H9 (cell line): ENCODE results near the gene KCNJ16. TPM values are rescaled to one million over a fixed set of nuclear protein-coding genes. Genes with fewer than 3 reads are reported as not detected.

Experiments used
- DNase-seq: peaks from one replicate; pipeline ENCODE4 v3.0.0-alpha.2; 2017
- H2AFZ ChIP-seq: one replicate; pipeline ENCODE4 v1.6.1; 2013; ENCODE audit warnings: mild to moderate bottlenecking, low read length, control low read depth, moderate library complexity
- H2AK5ac ChIP-seq: 2 replicates; pipeline ENCODE4 v1.6.1; 2013; ENCODE audit warnings: low read length, control low read depth, mixed read lengths; ENCODE audit not compliant: insufficient read length
- H2BK120ac ChIP-seq: one replicate; pipeline ENCODE4 v1.6.1; 2013; ENCODE audit warnings: low read depth, mild to moderate bottlenecking, low read length, control low read depth, inconsistent platforms; ENCODE audit not compliant: poor library complexity, severe bottlenecking
- H2BK12ac ChIP-seq: 2 replicates; pipeline ENCODE4 v1.6.1; 2013; ENCODE audit warnings: low read length, control low read depth, mixed read lengths, low read depth; ENCODE audit not compliant: insufficient read length
- H2BK15ac ChIP-seq: 2 replicates; pipeline ENCODE4 v1.6.1; 2013; ENCODE audit warnings: low read depth, low read length, control low read depth
- H2BK20ac ChIP-seq: one replicate; pipeline ENCODE4 v1.6.1; 2013; ENCODE audit warnings: low read depth, mild to moderate bottlenecking, low read length, control low read depth, inconsistent platforms; ENCODE audit not compliant: poor library complexity, severe bottlenecking
- H2BK5ac ChIP-seq: 2 replicates; pipeline ENCODE4 v1.6.1; 2013; ENCODE audit warnings: low read length, control low read depth, mixed read lengths; ENCODE audit not compliant: insufficient read length
- H3K14ac ChIP-seq: 2 replicates; pipeline ENCODE4 v1.6.1; 2013; ENCODE audit warnings: low read length, control low read depth; ENCODE audit not compliant: insufficient read depth
- H3K18ac ChIP-seq: 2 replicates; pipeline ENCODE4 v1.6.1; 2013; ENCODE audit warnings: low read depth, mild to moderate bottlenecking, mixed read lengths, low read length, control low read depth; ENCODE audit not compliant: insufficient read length
- H3K23ac ChIP-seq: 2 replicates; pipeline ENCODE4 v1.6.1; 2013; ENCODE audit warnings: low read length, control low read depth, mixed read lengths, low read depth; ENCODE audit not compliant: insufficient read length
- H3K23me2 ChIP-seq: 2 replicates; pipeline ENCODE4 v1.6.1; 2013; ENCODE audit warnings: low read depth, mild to moderate bottlenecking, mixed read lengths, low read length, control low read depth; ENCODE audit not compliant: insufficient read length, poor library complexity, severe bottlenecking
- H3K27ac ChIP-seq: 2 replicates; pipeline ENCODE4 v1.5.1; 2013; ENCODE audit warnings: low read length, control low read depth, mixed read lengths, low read depth; ENCODE audit not compliant: insufficient read length
- H3K27me3 ChIP-seq: 2 replicates; pipeline ENCODE4 v1.6.1; 2013; ENCODE audit warnings: low read length, control low read depth, inconsistent platforms; ENCODE audit not compliant: insufficient read depth
- H3K4ac ChIP-seq: 2 replicates; pipeline ENCODE4 v1.6.1; 2013; ENCODE audit warnings: low read depth, mild to moderate bottlenecking, control low read depth, inconsistent platforms, low read length, moderate library complexity
- H3K4me1 ChIP-seq: 2 replicates; pipeline ENCODE4 v1.6.1; 2013; ENCODE audit warnings: low read length, control low read depth, inconsistent platforms; ENCODE audit not compliant: insufficient read depth
- H3K4me2 ChIP-seq: 2 replicates; pipeline ENCODE4 v1.6.1; 2013; ENCODE audit warnings: low read length, control low read depth, mixed read lengths; ENCODE audit not compliant: insufficient read length, insufficient read depth
- H3K56ac ChIP-seq: 2 replicates; pipeline ENCODE4 v1.6.1; 2013; ENCODE audit warnings: low read depth, mild to moderate bottlenecking, mixed read lengths, low read length, control low read depth; ENCODE audit not compliant: insufficient read length
- H3K79me1 ChIP-seq: 2 replicates; pipeline ENCODE4 v1.6.1; 2013; ENCODE audit warnings: low read depth, mild to moderate bottlenecking, moderate library complexity, low read length, control low read depth, inconsistent platforms; ENCODE audit not compliant: insufficient read depth, poor library complexity, severe bottlenecking
- H3K79me2 ChIP-seq: 2 replicates; pipeline ENCODE4 v1.6.1; 2013; ENCODE audit warnings: low read length, control low read depth, inconsistent platforms; ENCODE audit not compliant: insufficient read depth
- H3K9ac ChIP-seq: 2 replicates; pipeline ENCODE4 v1.6.1; 2013; ENCODE audit warnings: low read length, control low read depth, mixed read lengths; ENCODE audit not compliant: insufficient read length; ENCODE audit errors: extremely low read depth
- H3K9me3 ChIP-seq: one replicate; pipeline ENCODE4 v1.6.1; 2013; ENCODE audit warnings: low read depth, low read length, inconsistent platforms; ENCODE audit not compliant: control insufficient read depth
- H3T11ph ChIP-seq: one replicate; pipeline ENCODE4 v1.6.1; 2013; ENCODE audit warnings: mild to moderate bottlenecking, low read length, control low read depth, inconsistent platforms
- H4K20me1 ChIP-seq: one replicate; pipeline ENCODE4 v1.6.1; 2013; ENCODE audit not compliant: control insufficient read depth, insufficient read length, insufficient read depth
- H4K5ac ChIP-seq: 2 replicates; pipeline ENCODE4 v1.6.1; 2013; ENCODE audit warnings: low read depth, mild to moderate bottlenecking, mixed read lengths, low read length, control low read depth; ENCODE audit not compliant: insufficient read length
- H4K8ac ChIP-seq: replicated peaks from 2 replicates; pipeline ENCODE4 v1.6.1; 2013; ENCODE audit warnings: low read length, control low read depth, mixed read lengths, low read depth; ENCODE audit not compliant: insufficient read length
- H4K91ac ChIP-seq: 2 replicates; pipeline ENCODE4 v1.6.1; 2013; ENCODE audit warnings: low read depth, mild to moderate bottlenecking, moderate library complexity, mixed read lengths, low read length, control low read depth; ENCODE audit not compliant: insufficient read length
- H3K27ac Mint-ChIP-seq, 3 experiments: 2 replicates in 2 of 3; 3 replicates in 1 of 3; pipeline ENCODE4 v1.8.0; 2020 to 2021; ENCODE audit warnings: mixed read lengths in 3 of 3, mild to moderate bottlenecking in 1 of 3, moderate library complexity in 1 of 3
- H3K27me3 Mint-ChIP-seq: 2 replicates; pipeline ENCODE4 v1.8.0; 2021; ENCODE audit warnings: low read depth, mild to moderate bottlenecking, moderate library complexity, mixed read lengths
- H3K36me3 Mint-ChIP-seq, 3 experiments: 2 replicates in 2 of 3; 3 replicates in 1 of 3; pipeline ENCODE4 v1.8.0; 2020 to 2021; ENCODE audit warnings: low read depth in 3 of 3, mixed read lengths in 3 of 3; ENCODE audit not compliant: insufficient read depth in 1 of 3
- H3K4me1 Mint-ChIP-seq, 2 experiments: 2 replicates each; pipeline ENCODE4 v1.8.0; 2020; ENCODE audit warnings: mixed read lengths in 2 of 2
- H3K4me3 Mint-ChIP-seq, 2 experiments: 2 replicates in 1 of 2; 3 replicates in 1 of 2; pipeline ENCODE4 v1.8.0; 2020 to 2021; ENCODE audit warnings: mild to moderate bottlenecking in 2 of 2, mixed read lengths in 2 of 2, moderate library complexity in 1 of 2
- H3K9me3 Mint-ChIP-seq, 2 experiments: 2 replicates in 1 of 2; 3 replicates in 1 of 2; pipeline ENCODE4 v1.8.0; 2020; ENCODE audit warnings: mild to moderate bottlenecking in 2 of 2, mixed read lengths in 2 of 2, moderate library complexity in 1 of 2
- CTCF ChIP-seq: fragments of 200-600 bp; sonication (generic); conservative IDR thresholded peaks from 3 replicates; pipeline ENCODE4 v1.8.0; 2021; ENCODE audit warnings: antibody characterized with exemption, mild to moderate bottlenecking
- WGBS: extraction: QIAGEN DNeasy Blood & Tissue Kit; methylation state at CpG from one replicate; pipeline ENCODE4 v1.1.7; 2013; ENCODE audit warnings: missing lambda C conversion rate, low lambda C conversion rate, mixed read lengths; ENCODE audit not compliant: insufficient read length; ENCODE audit errors: extremely low coverage; 5-methylcytosine and 5-hydroxymethylcytosine counted together
- total RNA-seq: library from RNA; stranded (reverse); gene quantifications from 2 replicates; pipeline ENCODE4 v1.2.1, GENCODE V29; 2021

KCNJ16 gene
- total RNA-seq, 1 experiment from 2014 or later = not detected

- H3K23ac ChIP-seq = no peak overlapping the region
- H3K36me3 Mint-ChIP-seq = no peaks in the 10 kb centered on the region
- H3K56ac ChIP-seq = no peak overlapping the region
- no peak overlapping the region for H4K8ac ChIP-seq
- no peaks in the 10 kb centered on the region; the same call in 1 of the 2 replicates for H3K4me1 ChIP-seq
- peaks cover 8 to 11% of the 10 kb centered on the region in 2 experiments for H3K4me1 Mint-ChIP-seq
- H3K4me2 ChIP-seq = no peak overlapping the region
- no peak overlapping the region for H2BK12ac ChIP-seq
- WGBS = no CpG with 5 or more reads among the region's 4 CpGs
- no peak overlapping the region for H4K5ac ChIP-seq
- H3K27me3 ChIP-seq = no peaks in the 10 kb centered on the region
- H4K91ac ChIP-seq = no peak overlapping the region
- no peak for DNase-seq
- no peaks in the 10 kb centered on the region for H3K79me1 ChIP-seq
- no peak overlapping the region for H2BK15ac ChIP-seq
- TF ChIP-seq CTCF = no peak
- no peaks in the 10 kb centered on the region for H3K9me3 ChIP-seq
- H3K14ac ChIP-seq = no peak overlapping the region
- no peak overlapping the region for H2AFZ ChIP-seq
- H3K9me3 Mint-ChIP-seq = no peaks in the 10 kb centered on the region
- no peak overlapping the region for H3K27ac Mint-ChIP-seq
- no peak overlapping the region for H3K9ac ChIP-seq
- no peak overlapping the region for H3K27ac ChIP-seq
- H2BK20ac ChIP-seq = no peak overlapping the region
- no peak overlapping the region for H3K4ac ChIP-seq
- no peak overlapping the region for H3K18ac ChIP-seq
- H3K4me3 Mint-ChIP-seq = no peak overlapping the region
- H2AK5ac ChIP-seq = no peak overlapping the region
- no peak overlapping the region for H3T11ph ChIP-seq
- H2BK120ac ChIP-seq = no peak overlapping the region
- no peaks in the 10 kb centered on the region for H4K20me1 ChIP-seq
- H3K79me2 ChIP-seq = no peaks in the 10 kb centered on the region
- no peaks in the 10 kb centered on the region for H3K27me3 Mint-ChIP-seq
- H2BK5ac ChIP-seq = no peak overlapping the region
- no peaks in the 10 kb centered on the region for H3K23me2 ChIP-seq
Observed at GRCh38 chr17:70059071-70059470, 16.0 kb upstream of the KCNJ16 start.
